MCF 10A (cell line): ENCODE measurements around the gene SLC39A8. TPM values are rescaled to one million over a fixed set of nuclear protein-coding genes. Genes with fewer than 3 reads are reported as not detected.

Experiments used
- BruUV-seq: library from RNA; stranded (reverse); fragments of 400-500 nt; replicated peaks from 2 replicates; lab custom pipeline; 2021; lab: Mats Ljungman, UMichigan
- CTCF ChIA-PET: fragments of 300-600 bp; sonication (Branson Sonifier 250); formaldehyde crosslinking; extraction: SDS; loops from one replicate; lab custom pipeline; 2021; ENCODE audit warnings: antibody characterized with exemption, inconsistent platforms; lab: Yijun Ruan, JAX
- POLR2A ChIA-PET: fragments of 300-600, 350-650 bp; sonication (Branson Sonifier 250); formaldehyde crosslinking; extraction: SDS; loops from one replicate; lab custom pipeline; 2020; ENCODE audit warnings: antibody characterized with exemption, inconsistent platforms; lab: Yijun Ruan, JAX
- DNase-seq: peaks from one replicate; pipeline ENCODE4 v3.0.0-alpha.2; 2018; ENCODE audit not compliant: unreplicated experiment
- H3K27ac Mint-ChIP-seq: one replicate; pipeline ENCODE4 v1.8.0; 2022; ENCODE audit warnings: mild to moderate bottlenecking, low read depth, mixed read lengths; ENCODE audit not compliant: unreplicated experiment
- H3K27me3 Mint-ChIP-seq: one replicate; pipeline ENCODE4 v1.8.0; 2022; ENCODE audit warnings: mixed read lengths; ENCODE audit not compliant: insufficient read depth, unreplicated experiment
- H3K36me3 Mint-ChIP-seq: one replicate; pipeline ENCODE4 v1.8.0; 2022; ENCODE audit warnings: mild to moderate bottlenecking, moderate library complexity, mixed read lengths; ENCODE audit not compliant: insufficient read depth, unreplicated experiment
- H3K4me1 Mint-ChIP-seq: one replicate; pipeline ENCODE4 v1.8.0; 2022; ENCODE audit warnings: mixed read lengths; ENCODE audit not compliant: insufficient read depth, unreplicated experiment
- H3K4me3 Mint-ChIP-seq: one replicate; pipeline ENCODE4 v1.8.0; 2022; ENCODE audit warnings: mild to moderate bottlenecking, moderate library complexity, mixed read lengths; ENCODE audit not compliant: unreplicated experiment
- H3K9me3 Mint-ChIP-seq: one replicate; pipeline ENCODE4 v1.8.0; 2022; ENCODE audit warnings: mixed read lengths; ENCODE audit not compliant: unreplicated experiment
- CTCF ChIP-seq: fragments of 200-600 bp; IDR thresholded peaks from one replicate; pipeline ENCODE4 v1.8.0; 2022; ENCODE audit warnings: antibody characterized with exemption, mild to moderate bottlenecking; ENCODE audit not compliant: unreplicated experiment
- intact Hi-C: fragments of 100-400 bp; cut with micrococcal nuclease; formaldehyde crosslinking; loops from 2 replicates; pipeline ENCODE4 v1.14.1; 2022
- total RNA-seq: library from RNA; stranded (reverse); gene quantifications from 2 replicates; pipeline ENCODE4 v1.2.3, GENCODE V29; 2022

SLC39A8 gene
- total RNA-seq, 1 experiment from 2014 or later = 43.3 TPM

GRCh38 chr4:102355748-102356147 is 10.5 kb upstream of the SLC39A8 start:
- ChIA-PET CTCF (interaction anchor here (0.6 kb wide), 1 partner anchor 380 kb away, joined by 3 read pairs; no protein-coding TSS in a partner anchor), POLR2A (no interaction called here)
- no peak for DNase-seq
- Mint-ChIP-seq H3K9me3 (no peaks in the 10 kb centered on the region), H3K4me1 (no peaks in the 10 kb centered on the region), H3K27ac (no peak overlapping the region), H3K27me3 (no peaks in the 10 kb centered on the region), H3K36me3 (no peaks in the 10 kb centered on the region), H3K4me3 (no peak overlapping the region)
- intact Hi-C loops = no loop called here
- TF ChIP-seq CTCF = no peak
- BruUV-seq = no TSS peak

- Mint-ChIP-seq H3K27ac (no peak overlapping the region), H3K36me3 (no peaks in the 10 kb centered on the region), H3K4me3 (no peak overlapping the region), H3K9me3 (no peaks in the 10 kb centered on the region), H3K27me3 (no peaks in the 10 kb centered on the region), H3K4me1 (no peaks in the 10 kb centered on the region)
- ChIA-PET POLR2A (no interaction called here), CTCF (interaction anchor here (0.6 kb wide), 1 partner anchor 381 kb away, joined by 3 read pairs; no protein-coding TSS in a partner anchor)
- no peak for DNase-seq
- no peak for TF ChIP-seq CTCF
- BruUV-seq = no TSS peak
- intact Hi-C loops = no loop called here
These were observed 9.6 kb upstream of the SLC39A8 start for GRCh38 chr4:102354671-102355454.

- intact Hi-C loops = no loop called here
- BruUV-seq = no TSS peak
- no peaks in the 10 kb centered on the region for H3K27me3 Mint-ChIP-seq
- no peak for DNase-seq
- H3K27ac Mint-ChIP-seq = no peak overlapping the region
- no peaks in the 10 kb centered on the region for H3K36me3 Mint-ChIP-seq
- no peak overlapping the region for H3K4me3 Mint-ChIP-seq
- TF ChIP-seq CTCF = no peak
- H3K9me3 Mint-ChIP-seq = no peaks in the 10 kb centered on the region
- CTCF ChIA-PET = interaction anchor here (0.5 to 1.8 kb wide), 2 partner anchors 10 to 651 kb away, joined by 3 to 6 read pairs; no protein-coding TSS in a partner anchor
- POLR2A ChIA-PET = interaction anchor here (0.6 kb wide), 1 partner anchor 1472 kb away, joined by 3 read pairs; no protein-coding TSS in a partner anchor
- H3K4me1 Mint-ChIP-seq = no peaks in the 10 kb centered on the region
These were observed 7.5 kb upstream of the SLC39A8 start for GRCh38 chr4:102352781-102353180.

GRCh38 chr4:102350634-102351033 is 5.4 kb upstream of the SLC39A8 start:
- H3K4me3 Mint-ChIP-seq = no peak overlapping the region
- H3K4me1 Mint-ChIP-seq = no peaks in the 10 kb centered on the region
- no peaks in the 10 kb centered on the region for H3K27me3 Mint-ChIP-seq
- POLR2A ChIA-PET = interaction anchor here (0.7 kb wide), 1 partner anchor 80 kb away, joined by 7 read pairs; no protein-coding TSS in a partner anchor
- BruUV-seq = no TSS peak
- CTCF ChIA-PET = no interaction called here
- no peak for DNase-seq
- intact Hi-C loops = no loop called here
- H3K36me3 Mint-ChIP-seq = no peaks in the 10 kb centered on the region
- TF ChIP-seq CTCF = no peak
- H3K27ac Mint-ChIP-seq = no peak overlapping the region
- H3K9me3 Mint-ChIP-seq = no peaks in the 10 kb centered on the region
